Endothelial cell of umbilical vein (primary cell): ENCODE results near the gene TMEM59L.

Experiments
- EZH2 ChIP-seq: IDR thresholded peaks from 2 replicates; pipeline ENCODE4 v1.6.1; 2012; ENCODE audit warnings: borderline replicate concordance, low read depth, mild to moderate bottlenecking, moderate library complexity, low read length, inconsistent platforms; ENCODE audit not compliant: severe bottlenecking
- FOS ChIP-seq: IDR thresholded peaks from 2 replicates; pipeline ENCODE4 v1.6.1; 2011; ENCODE audit warnings: mild to moderate bottlenecking, low read length, moderate library complexity, borderline replicate concordance; ENCODE audit not compliant: insufficient read depth
- GATA2 ChIP-seq: IDR thresholded peaks from 2 replicates; pipeline ENCODE4 v1.7.0; 2011; ENCODE audit warnings: low read depth, mild to moderate bottlenecking, moderate library complexity, mixed read lengths, low read length; ENCODE audit not compliant: insufficient read length, insufficient read depth
- JUN ChIP-seq: IDR thresholded peaks from 2 replicates; pipeline ENCODE4 v1.6.1; 2011; ENCODE audit warnings: borderline replicate concordance, low read depth; ENCODE audit not compliant: insufficient read length, insufficient read depth
- MYC ChIP-seq: IDR thresholded peaks from one replicate; pipeline ENCODE4 v1.6.1; 2011; ENCODE audit warnings: mild to moderate bottlenecking, low read depth, low read length
- POLR2A ChIP-seq: IDR thresholded peaks from 2 replicates; pipeline ENCODE4 v1.6.1; 2012; ENCODE audit warnings: low read depth, mild to moderate bottlenecking, control low read depth, low read length
- POLR2AphosphoS5 ChIP-seq: IDR thresholded peaks from 2 replicates; pipeline ENCODE4 v1.6.1; 2012; ENCODE audit warnings: low read depth, mild to moderate bottlenecking, control low read depth, low read length, moderate library complexity; ENCODE audit not compliant: insufficient read depth
- TF ChIP-seq, protein P1 (sequence below), 2 donors: IDR thresholded peaks; 1 replicate in 1 of 2; 2 replicates in 1 of 2; pipeline ENCODE4 v1.5.1; 2011; ENCODE audit warnings: low read length in 2 of 2, mild to moderate bottlenecking in 2 of 2, moderate library complexity in 2 of 2, control low read depth in 1 of 2, inconsistent platforms in 1 of 2, low read depth in 1 of 2; ENCODE audit not compliant: insufficient read depth in 1 of 2; ENCODE audit errors: extremely low read depth in 1 of 2
- TF ChIP-seq, protein P2 (sequence below): IDR thresholded peaks from 2 replicates; pipeline ENCODE4 v1.6.1; 2011; ENCODE audit not compliant: insufficient read depth, insufficient read length

DNA sequence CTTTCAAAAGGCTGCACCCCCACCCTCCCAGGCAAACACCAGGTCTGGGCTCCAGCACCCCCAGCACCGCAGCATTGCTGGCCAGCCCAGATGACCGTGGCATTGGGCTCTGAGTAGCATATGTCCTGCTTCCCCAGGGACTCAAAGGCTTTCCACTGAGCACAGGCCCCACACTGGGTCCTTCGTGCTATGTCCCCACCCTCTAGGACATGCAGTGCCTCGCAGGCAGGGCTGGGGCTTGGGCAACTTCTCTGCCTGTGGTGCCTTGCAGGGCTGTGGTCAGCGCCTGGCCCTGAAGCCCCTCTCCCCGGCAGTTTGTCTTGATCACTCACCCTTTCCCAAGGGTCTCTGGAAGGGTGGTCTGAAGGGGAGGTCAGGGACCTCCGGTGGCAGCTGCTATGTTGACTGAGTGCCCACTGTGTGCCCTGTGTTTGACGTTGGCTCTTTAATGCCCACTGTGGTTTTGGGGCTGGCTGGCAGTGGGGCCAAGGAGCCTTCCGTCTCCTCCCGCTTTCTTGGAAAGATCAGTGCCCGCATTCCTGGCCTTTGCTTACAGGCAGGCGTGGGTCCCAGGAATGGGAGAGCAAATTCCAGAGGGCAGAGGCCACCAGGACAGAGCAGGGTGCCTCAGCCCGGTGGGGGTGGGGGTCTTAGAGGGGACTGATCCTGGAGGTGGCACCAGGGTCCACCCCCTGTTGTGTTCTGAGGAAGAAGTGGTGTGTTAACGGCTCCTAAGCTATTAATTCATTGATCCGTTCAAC is 50.5 kb downstream of the TMEM59L start:
- TF ChIP-seq POLR2AphosphoS5, result no peak
- TF ChIP-seq, protein P1, sequence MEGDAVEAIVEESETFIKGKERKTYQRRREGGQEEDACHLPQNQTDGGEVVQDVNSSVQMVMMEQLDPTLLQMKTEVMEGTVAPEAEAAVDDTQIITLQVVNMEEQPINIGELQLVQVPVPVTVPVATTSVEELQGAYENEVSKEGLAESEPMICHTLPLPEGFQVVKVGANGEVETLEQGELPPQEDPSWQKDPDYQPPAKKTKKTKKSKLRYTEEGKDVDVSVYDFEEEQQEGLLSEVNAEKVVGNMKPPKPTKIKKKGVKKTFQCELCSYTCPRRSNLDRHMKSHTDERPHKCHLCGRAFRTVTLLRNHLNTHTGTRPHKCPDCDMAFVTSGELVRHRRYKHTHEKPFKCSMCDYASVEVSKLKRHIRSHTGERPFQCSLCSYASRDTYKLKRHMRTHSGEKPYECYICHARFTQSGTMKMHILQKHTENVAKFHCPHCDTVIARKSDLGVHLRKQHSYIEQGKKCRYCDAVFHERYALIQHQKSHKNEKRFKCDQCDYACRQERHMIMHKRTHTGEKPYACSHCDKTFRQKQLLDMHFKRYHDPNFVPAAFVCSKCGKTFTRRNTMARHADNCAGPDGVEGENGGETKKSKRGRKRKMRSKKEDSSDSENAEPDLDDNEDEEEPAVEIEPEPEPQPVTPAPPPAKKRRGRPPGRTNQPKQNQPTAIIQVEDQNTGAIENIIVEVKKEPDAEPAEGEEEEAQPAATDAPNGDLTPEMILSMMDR (IDR thresholded peaks at IDR 0.05; ENCODE audit: extremely low read depth in 1 of 2, insufficient read depth in 1 of 2, low read depth in 1 of 2, low read length in 2 of 2), result no peak
- no peak for TF ChIP-seq MYC
- no peak for TF ChIP-seq GATA2
- no peak for TF ChIP-seq POLR2A
- no peak for TF ChIP-seq EZH2
- TF ChIP-seq FOS, result no peak
- TF ChIP-seq, protein P2, sequence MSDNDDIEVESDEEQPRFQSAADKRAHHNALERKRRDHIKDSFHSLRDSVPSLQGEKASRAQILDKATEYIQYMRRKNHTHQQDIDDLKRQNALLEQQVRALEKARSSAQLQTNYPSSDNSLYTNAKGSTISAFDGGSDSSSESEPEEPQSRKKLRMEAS, result no peak
- TF ChIP-seq JUN, result no peak
